GM19397 (cell line): ENCODE results near the gene PRIMA1.

ENCODE experiments used
- ATAC-seq: cut with Tn5 transposase; IDR thresholded peaks from one replicate; pipeline ENCODE4 v1.9.1; 2021; ENCODE audit warnings: mild to moderate bottlenecking, moderate library complexity; ENCODE audit not compliant: unreplicated experiment

Gene PRIMA1

DNA sequence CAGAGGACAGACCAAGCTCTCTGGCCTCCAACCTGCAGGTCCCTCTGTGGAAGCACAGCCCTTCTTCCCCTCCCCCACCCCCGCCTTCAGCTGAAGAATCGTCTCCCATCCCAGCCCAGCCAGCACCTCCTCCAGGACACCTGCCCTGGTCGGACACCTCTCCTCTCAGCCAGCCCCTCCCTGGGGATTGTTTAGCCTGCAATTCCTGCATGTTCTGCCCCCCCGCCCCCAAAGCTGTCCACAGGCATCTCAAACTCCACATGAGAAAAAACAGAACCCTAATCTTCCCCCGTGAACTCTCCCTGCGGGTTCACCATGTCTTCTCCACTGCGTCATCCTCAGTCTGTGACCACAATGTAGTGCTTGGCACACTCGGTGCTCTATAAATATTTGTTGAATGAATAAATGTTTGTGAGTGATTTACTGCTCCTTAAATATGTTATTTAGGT is 24.1 kb downstream of the PRIMA1 start:
- ATAC-seq, result no peak

DNA sequence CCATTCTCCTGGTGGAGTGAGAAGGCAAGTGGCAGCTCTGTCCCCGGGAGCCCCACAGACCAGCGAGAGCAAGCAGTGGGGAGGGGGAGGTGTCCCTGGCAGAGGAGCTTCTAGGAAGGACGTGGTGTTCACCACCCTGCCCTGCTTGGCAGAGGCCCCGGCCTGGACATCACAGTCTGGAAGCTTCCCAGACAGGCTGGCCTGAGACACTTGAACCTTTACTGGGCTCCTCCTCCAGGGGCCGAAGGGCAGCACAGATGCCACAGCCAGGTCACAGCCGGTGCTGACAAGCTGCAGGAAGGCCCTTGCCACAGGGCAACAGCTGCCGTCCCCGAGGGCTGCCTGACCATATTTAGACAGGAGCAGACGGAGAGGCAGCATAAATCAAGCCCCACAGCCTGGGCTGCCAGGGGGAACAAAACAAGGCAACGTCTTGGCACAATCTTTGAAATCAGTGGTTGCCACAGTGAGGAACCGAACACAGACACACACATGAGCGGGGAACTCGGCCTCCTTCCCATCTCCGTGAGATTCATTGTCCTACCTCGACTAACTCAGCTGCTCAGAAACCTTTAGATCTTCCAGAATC is 28.5 kb downstream of the PRIMA1 start:
- no peak for ATAC-seq

DNA sequence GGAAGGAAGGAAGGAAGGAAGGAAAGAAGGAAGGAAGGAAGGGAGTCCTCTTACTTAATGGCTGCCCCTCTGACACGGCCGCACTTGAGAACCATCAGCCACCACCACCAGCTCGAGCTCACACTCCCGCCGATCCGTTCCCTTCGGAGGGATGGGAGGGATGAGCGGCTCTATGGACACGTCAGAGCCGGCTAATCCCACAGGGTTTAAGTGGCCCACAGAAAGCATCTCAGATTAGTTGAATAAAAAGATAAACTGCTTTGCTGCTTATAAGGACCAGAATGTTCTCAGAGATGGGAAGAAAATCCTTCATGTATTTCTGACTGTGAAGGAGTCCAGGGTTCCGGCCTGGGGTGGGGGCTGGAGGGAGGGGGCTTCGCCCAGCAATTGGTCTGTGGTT is 31.1 kb downstream of the PRIMA1 start:
- no peak for ATAC-seq

DNA sequence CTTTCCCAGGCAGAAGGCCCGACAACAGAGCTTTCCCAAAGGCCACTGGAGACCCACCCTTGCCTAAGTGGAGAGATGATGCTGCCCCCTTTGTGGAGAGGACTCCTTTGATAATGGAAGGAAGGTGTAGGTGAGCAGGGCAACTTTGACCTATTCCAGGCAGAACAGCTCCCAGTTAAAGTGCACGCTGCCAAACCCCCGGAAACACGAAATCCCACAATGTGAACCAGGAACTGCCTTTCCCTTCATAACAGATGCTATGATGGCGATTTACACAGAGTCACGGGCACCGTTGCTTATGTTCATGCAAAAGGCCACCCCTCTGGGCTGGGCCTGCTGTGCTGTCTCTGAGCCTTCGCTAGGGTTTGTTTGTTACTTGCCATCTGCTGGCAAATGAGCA is 34.6 kb downstream of the PRIMA1 start:
- ATAC-seq, result no peak

DNA sequence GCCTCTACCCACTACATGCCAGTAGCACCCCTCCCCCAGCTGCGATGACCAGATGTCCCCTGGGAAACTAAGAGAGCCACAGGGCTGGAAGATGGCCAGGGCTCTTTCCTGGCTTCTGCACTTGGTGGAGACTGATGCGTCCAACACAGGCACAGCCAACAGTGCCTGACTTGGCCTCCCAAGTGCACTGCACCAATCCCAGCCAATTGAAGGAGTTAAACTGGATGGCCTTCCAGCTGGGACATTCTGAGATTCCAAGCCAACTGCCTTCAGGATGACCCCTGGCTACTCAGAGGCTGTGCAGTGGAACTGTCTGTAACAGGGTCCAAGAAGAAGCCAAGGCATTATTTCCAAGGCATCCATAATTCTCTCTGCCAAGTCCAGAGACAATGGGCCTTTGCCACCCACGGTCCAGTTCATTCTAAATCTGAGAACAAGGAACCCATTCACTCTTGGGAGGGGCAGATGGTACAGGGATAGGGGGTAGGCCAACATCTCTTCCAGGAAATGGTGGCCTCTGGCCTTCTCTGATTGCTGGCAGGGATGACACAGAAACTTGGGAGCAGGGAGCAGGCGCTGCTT is 35.2 kb downstream of the PRIMA1 start:
- ATAC-seq, result no peak

DNA sequence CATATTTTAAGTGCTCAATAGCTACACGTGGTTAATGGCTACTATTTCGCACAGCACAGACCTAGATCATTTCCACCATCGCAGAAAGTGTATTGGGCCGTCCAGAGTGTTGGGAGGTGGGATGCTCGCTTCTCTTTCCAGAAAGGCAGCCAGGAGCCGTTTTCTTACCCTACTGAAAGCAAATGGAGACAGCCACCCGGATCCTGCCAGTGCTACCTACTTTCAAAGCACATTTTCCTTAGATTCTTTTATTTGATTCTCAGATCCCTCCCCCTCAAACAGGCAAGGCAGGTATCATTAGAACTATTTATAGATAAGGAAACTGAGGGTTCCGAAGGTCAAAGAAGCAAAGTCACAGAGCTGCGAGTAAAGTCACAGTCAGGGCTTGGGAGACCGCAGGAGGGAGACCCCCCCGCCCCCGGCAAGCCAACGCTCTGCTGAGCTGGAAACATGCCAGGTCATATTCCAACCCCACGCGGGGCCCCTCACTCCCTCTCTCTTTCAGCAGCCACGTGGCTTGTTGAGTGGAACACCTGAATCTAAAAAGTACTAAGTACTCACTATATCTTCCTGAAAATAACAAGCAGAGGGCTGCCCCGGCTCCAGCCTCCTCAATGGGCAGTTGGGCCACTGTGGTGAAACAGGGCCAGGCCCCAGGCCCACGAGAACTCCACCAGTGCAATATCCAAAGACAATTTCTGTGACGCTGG is 36.2 kb downstream of the PRIMA1 start:
- no peak for ATAC-seq

DNA sequence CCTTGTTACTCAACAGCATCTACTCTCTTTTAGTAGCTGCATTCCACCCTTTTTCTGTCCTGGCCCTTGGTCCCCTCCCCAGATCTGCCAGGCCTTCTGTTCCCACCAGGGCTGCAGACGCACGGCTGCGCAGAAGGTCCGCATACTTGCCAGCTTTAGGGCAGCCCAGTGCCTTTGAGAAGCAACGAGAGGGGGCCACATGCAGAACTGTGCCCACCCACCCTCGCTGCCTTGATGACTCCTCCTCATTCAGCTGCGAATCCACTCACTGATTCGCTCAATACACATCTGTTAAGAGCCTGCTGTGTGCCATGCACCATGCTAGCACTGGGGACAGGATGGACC is 39.2 kb downstream of the PRIMA1 start:
- ATAC-seq, result no peak

DNA sequence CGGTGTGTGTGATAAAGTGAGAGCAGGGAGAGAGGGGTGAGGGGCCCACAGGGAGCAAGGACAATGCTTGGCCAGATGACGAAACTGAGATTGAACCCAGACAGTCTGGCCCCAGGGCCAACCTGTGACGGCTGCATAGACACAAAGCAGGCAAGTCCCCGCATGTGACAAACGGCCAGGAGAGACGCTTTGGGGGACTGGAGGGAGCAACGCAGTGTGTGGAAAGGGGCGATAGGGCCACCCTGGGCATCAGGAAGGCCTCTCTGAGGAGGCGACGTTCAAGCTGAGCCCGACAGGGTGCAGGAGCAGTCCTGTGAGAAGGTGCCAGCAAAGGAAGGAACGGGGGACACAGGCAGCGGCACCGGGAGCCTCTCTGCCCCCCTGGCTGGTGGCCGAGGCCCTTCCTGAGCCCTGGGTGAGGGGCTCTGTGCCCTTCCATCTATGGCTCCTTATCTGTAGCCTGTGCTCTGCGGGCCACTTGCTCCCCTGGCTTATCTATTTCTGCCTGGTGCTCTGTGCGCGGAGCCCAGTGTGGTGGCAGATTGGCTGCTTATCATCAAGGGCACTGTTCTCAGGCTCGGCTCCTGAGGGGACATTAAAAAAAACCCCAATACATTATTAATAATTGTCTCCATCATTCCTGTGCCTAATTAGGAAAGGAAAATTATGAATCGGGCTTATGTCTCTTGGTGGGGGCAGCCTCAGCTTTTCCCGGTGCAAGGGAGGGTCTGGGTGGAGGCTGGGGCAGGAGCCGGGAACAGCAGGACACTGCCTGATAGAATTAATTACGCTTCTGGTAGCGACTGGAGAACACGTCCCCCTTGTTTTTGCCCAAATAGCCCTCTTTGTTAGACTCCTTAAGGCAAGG is 39.8 kb downstream of the PRIMA1 start:
- ATAC-seq, result no peak

DNA sequence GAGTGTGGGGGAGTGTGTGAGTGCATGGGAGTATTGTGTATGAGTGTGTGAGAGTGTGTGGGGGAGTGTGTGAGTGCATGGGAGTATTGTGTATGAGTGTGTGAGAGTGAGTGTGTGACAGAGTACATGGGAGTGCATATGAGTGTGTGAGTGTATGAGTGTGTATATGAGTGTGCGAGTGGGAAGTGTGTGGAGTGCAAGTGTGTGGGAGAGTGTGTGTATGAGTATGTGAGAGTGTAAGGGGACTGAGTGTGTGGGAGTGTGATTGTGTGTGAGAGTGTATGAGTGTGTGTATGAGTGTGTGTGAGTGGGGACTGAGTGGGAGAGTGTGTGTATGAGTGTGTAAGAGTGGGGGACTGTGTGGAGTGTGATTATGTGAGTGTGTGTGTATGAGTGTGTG is 40.7 kb downstream of the PRIMA1 start:
- ATAC-seq, result no peak

DNA sequence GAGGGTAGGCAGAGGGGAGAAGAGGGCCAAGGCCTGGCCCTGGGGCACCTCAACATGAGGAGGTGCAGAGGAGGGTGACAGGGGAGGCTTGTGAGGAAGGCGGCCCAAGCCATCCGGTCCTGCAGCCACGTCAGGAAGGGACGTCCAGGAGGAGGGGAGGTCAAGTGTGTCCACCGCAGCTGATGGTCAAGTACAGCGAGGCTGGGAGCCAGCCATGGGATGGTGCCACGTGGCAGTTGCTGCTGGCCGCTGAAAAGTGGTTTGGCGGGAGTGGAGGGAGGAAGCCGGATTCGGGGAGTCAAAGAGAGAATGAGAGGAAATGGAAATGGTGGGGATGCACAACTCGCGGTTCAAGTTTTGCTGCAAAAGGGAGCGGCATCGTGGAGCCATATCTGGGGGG is 41.2 kb downstream of the PRIMA1 start:
- no peak for ATAC-seq

DNA sequence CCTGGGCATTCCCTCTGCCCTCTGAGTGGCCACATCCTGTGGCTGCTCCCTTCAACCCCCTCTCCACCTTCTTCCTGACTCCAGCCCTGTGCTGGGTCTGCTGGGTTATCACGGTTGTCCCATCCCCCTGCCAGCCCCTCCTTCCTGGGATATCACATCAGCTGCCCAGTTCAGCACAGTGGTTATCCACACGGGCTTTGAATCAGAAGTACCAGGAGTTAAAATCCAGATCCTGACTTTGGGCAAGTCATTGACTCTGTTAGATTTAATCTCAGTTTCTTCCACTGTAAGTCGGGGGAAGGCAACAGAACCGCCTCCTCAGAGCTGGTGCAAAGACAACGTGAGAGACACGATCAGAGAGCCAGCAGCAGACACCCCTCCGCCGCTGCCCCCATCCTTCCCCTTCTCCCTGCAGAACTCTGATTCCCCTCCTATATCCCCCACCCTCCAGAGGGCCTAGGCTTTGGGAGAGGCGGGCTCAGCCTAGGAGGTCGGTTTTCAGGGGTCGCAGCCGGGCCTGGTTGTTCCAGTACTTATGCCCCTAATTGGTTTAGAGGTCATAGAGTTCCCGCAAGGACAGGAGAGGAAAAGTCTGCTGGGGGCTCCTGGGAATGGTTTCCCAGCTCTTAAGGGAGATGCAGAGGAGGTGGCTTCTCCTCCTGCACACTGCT is 42.5 kb downstream of the PRIMA1 start:
- no peak for ATAC-seq

DNA sequence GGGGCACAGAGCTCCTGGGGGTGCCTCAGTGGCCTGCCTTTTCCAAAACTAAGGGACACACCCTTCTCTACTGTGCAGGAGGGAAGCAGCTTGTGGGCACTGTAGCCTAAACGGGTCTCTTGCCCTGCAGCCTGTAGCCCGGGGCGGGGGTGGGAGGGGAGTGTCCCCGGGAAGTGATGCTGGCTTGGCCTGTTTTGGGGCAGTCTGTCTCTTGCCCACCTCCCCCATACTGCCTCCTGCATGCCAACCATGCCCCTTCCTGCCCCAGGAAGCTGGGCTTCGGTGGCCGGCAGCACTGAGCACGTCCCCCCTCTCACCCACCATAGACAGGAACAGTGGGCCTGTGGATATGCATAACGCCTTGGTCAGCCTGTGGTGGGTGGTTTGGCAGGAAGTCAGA is 43.4 kb downstream of the PRIMA1 start:
- no peak for ATAC-seq

DNA sequence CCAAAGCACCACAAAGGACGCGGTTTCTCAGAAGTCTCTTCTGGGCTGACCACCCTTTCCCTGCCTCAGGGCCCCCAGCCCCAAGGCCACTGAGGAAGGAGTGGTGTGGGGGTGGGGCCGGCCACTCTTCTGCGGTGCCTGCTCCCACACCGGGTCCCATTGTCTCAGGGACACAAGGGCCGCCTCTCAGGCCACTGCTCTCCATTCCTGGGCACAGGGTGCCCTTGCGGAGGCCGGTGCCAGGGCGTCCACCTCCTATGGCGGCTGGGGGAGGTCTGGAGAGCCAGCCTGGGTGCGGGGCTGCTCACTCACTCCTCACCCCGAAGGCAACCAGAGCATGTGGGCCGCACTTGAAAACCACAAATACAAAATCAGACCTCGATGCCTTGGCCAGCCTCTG is 44.1 kb downstream of the PRIMA1 start:
- no peak for ATAC-seq

DNA sequence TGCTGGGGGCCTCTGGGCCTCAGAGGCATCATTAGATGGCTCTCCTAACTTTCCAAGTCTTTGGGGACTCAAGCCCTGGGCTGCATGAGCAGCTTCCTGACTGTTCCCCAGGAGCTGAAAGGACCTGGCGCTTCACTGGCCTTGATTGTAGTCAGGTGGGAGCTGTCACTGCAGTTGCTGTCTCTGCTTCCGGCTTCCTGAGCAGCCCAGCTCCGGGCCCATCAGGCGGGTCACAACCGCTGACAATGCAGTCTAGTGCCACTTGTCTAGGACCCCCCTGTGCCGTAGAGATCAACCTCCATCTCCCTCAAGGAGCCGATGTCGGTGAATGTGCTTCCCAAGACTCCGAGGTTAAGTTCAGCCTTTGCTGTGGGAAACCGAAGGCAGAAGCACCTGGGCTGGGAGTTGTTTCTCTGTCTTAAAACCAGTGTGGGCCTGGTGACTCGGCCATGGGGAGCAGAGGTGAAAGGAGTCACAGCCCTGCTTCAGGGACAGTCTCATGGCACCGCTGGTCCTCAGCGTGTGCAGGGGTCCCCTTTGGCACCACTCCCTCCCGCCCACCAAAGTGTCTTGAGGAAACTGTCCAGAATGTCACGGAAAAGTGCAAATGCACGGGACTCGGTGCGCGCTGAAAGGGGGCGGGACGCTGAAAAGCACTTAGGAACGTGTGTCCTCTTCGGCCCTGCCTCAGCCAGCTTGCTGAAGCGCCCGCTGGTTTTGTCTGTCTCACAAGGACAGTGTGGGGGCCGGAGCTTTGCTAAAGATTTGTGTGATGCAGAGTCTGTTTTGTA is 44.8 kb downstream of the PRIMA1 start:
- ATAC-seq, result no peak

DNA sequence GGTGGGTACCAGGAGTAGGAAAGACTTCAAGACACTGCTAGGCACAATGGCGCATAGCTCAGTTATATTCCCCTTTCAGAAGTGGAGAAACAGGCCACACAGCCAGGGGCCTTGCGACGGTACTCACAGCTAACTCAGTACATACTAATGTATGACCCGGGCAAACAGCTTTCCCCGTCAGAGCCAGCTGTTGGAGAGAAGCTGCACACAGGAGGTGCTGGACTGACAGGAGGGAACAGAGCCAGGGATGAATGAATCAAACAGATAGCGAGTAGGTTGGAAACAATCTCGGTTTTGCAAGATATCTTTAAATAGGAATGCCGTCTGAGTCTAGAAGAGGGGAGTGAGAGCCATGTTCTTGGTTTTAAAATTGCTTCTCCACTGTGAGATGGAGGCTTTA is 45.5 kb downstream of the PRIMA1 start:
- no peak for ATAC-seq

DNA sequence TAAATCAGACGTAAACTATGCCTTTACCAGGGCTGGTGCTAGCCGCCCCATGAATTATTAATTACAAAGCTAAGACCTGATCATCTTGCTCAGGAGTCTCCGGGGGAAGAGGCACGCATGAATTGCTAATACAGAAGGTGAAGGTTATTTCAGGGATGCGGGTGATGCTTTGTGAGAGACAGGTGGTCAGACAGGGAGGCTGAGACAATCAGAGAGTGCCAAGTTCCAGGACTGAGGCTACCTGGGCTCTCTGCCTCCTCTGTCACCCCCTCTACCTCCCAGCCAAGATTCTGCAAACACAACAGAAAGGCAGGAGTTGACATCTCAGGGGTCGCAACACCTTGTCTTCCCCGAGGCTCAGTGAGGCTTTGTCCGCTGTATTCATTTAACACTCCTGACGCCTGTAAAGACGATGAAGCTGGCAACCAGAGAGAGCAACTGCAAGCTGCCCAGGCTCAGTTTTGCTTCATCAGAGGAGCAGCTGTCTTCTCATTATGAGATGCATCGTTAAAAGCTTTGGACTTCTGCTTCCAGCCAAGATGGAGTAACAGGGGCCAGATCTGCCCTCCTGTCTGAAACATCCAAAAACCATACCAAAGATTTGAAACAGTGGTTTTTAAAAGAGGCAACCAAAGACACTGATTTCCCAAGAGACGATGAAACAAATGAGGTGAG is 46.6 kb downstream of the PRIMA1 start:
- ATAC-seq, result no peak

DNA sequence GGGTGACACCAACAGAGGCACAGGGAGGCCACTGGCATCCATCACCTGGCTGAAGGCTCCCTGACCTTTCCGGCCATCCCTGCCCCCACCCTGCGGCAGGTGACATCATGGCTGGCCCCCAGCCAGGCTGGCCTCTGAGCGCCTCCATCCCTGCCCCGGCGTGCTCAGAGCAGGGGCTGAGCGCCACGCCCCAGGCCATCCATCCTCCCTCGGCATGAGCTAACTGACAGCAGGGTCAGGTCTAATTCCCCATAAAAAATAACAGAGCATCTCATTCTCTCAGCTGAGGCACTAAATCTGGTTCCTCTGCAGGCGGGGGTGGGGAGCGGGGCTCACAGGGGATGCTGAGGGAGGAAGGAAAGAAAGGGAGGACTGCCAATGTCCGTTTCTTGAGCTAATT is 50.7 kb downstream of the PRIMA1 start:
- no peak for ATAC-seq

DNA sequence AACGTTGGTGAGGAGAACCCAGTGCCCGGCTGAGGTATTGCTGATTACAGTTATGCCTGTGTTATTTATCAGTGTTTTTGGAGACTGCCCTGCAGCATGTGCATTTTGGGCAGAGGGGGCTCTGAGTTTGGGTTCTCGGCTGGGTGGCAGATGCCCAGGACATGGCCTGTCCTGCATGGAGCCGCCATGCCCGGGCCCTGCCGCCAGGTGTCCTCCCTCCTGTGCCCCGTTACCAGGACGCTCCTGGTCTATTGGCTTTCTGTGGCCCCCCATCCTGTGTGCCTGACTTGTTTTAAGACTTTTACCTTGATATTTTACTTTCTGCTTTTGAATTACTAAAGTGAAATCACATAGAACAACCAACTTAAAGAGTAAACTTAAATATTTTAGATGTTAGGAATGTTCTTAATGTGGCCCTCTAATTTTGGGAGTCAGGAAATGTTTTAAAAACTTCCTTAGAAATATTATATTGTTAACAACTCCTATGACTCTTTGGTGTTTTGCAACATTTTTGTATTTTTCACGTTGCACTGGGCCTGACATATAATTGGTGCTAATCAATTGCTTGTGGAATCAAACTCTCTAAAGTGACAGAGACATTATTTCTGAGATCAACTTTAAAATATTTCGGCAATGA is 51.8 kb downstream of the PRIMA1 start:
- no peak for ATAC-seq

DNA sequence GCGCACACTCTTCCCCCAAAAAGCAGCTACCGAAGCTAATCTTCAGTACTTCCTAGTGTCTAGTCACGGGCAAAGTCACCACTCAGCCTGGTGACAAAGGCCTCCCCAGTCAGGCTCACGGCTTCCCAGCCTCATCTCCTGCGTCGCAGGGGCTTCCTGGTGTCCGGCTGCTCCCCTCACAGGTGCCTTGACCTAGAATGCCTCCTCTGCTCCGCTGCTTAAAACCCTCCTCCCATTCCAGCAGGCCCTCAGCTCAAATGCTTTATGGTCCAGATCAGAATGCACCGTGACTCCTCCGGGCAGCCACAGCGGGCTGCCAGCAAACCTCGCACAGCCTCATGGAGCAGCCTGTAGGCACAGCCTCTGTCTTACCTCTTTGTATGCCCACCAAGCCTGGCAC is 53.1 kb downstream of the PRIMA1 start:
- ATAC-seq, result no peak
